Stimulated activated CD4-positive, alpha-beta T cell treated with anti-CD3 and anti-CD28 coated beads, Interleukin-15, amount 100 ng/mL, for 48 hours (primary cell): Measurements from ENCODE around the gene DIO3.

Experiments used
- DNase-seq, 2 donors: peaks; one replicate each; pipeline ENCODE4 v3.0.0-alpha.2; 2020; ENCODE audit warnings: low read depth in 2 of 2

Gene DIO3

DNA sequence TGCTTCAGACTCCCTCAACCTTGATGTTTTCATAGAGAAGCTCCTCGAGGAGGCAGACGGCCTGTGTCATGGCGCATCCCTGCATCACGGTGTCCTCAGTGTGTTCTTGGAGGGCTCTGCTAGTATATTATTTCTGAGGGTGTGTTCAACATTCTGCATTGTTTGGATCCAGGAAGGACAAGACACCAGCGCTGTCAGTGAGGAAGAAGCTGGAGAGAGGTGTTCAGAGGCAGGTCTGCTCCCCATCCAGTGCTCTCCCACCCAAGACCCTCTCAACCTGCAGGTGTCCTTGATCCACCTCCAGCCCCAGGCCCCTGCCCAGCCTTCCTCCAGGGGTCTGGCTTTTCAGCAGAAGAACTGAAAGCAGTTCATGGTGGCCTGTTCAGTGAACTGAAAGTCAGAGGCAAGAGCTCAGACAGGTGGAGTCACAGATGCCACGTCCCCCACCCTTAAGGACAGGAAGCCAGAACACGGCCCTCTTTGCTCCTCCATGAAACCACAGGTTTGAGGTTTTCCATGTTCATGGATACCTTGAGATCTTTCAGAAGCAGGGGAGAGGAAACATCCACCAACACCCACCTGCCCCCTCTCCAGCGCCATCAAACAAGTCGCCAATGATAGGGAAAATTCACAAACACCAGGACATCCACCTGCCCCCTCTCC, 37.4 kb downstream of the DIO3 start:
- no peak for DNase-seq

DNA sequence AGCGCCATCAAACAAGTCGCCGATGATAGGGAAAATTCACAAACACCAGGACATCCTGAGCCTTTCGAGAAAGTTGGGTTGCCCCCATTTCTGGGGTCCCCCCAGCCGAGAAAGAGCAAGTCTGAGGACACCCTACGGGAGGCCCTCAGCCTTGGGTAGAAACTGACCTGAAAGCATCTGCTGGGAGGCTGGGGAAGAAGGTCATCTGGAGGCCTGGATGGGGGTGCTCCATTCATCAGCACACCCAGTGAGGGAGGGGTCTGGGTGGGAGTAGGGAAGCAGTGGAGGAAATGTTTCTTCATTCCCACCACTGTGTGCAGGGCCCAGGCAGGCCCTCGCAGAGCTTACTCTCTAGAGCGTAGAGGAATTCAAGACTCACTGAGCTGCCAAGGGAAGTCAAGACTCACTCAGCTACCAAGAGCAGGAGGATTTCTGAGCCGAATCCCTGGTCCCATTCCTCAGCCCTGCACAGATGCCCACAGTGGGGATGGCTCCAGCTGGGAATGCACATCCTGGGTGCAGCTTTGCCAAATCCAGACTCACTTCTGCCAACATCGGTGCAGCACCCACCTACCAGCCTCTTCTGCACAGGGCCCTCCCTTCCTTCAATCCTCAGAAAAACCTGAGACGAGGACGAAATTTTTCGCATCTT, 38.1 kb downstream of the DIO3 start:
- DNase-seq, result no peak

DNA sequence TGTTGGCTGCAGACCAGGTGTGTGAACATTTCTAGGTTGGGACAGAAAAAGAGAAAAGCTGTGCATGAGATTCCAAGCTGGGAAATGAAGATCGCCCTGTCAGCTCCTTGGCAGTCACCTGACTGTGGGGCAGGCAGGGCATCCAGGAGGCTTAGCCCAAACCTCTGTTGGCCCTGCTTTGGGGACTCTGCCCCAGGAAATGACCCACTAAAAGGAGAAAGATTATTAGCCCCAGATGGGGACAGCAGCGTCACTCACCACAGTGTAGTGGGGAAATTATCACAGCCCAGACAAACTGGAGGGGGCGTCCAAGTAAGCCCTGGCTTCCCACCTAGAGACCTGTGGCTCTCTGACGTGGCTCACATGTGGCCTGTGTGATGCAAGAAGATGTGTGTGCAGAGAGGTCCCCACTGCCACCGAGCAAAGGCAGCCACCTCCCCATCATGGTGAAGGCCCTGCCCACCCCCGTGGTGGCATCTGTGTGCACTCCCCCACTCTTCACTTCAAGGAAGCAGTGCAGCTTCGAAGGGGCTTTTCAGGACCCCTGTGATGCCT, 39.1 kb downstream of the DIO3 start:
- DNase-seq, result no peak

DNA sequence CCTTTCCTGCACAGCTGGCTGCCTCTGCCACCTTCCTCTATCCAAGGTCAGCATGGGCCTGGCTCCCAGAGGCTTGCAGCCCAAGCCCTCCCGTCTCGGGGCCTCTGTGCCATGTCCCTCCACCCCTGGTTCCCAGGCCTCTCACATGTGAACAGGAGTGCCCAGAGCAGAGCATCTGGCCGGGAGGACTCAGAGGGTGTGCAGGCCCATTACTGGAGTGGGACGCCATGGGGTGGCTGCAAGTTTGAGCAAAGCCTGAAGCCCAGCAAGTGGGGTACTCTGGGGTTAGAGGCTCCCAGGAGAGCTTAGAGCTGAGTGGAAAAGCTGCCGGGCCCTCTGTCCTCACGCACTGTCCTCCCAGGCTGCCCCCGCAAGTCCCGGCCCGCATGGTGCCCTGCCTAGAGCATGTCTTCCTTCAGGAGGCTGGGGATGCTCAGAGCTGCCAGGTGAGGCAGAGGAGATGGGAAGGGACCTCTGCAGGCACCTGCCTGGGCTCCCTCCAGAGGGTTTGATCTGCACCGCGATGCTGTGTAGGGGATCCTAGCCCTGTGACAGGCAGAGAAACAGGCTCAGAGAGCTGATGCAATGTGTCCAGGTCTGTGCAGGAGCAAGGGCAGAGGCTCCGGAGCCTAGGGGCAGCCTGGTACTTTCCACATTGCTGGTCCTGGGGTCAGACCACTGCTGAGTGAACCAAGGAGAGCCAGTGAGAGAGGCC, 39.8 kb downstream of the DIO3 start:
- DNase-seq, result no peak

DNA sequence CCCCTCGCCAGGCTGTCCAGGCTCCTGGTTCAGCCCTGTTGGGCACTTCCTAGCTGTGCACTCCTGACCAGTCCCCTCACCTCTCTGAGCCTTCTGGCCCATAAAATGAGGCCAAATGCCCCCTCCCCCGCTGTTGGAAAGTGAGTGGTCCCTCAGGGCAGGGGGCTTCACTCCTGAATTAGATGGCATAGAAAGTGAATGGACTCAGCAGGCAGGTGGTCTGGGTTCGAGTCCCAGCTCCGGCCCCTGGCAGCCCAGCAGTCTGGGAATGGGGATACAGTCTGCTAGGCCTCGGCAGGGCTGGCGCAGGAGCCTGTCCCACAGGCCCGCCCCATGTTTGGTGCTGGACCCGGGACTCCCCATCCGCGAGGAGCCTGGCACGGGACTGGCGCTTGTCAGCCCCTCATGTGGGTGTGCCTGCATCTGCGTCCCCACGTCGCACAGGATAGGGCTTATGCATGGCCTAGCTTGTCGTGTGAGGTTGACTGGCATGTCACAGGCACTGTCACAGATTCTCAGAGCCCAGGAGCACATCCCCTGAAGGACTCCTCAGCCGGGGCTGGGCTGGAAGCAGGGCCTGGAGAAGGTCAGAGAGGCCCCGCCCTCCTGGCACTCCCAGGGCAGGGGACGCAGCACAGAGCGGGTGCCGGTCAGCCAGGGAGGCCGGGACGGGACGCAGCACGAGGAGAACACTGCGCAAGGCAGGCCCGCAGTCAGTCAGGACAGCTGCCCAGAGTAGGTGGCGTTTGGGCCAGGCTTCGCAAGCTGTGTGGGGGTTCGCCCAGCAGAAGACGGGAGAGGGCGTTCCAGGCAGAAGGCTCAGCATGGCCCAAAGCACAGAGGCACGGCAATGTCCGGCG, 40.5 kb downstream of the DIO3 start:
- DNase-seq, result no peak

DNA sequence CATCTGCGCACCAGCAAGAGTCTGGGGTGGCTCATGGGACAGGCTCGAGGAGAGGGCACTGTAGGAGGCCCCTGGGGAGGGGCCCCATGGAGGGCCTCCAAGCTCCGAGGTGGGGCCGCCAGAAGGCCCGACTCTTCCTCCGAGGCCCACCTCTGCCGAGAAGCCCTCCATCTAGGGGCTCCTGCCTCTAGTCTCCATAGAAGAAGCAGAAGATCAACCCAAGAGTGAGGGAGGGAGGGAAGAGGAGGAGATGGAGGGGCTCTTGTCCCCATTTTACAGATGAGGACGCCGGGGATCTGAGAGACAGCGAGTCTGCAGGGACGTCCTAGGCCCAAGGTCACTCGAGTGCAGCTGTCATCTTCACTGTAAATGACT, 41.2 kb downstream of the DIO3 start:
- DNase-seq, result no peak

DNA sequence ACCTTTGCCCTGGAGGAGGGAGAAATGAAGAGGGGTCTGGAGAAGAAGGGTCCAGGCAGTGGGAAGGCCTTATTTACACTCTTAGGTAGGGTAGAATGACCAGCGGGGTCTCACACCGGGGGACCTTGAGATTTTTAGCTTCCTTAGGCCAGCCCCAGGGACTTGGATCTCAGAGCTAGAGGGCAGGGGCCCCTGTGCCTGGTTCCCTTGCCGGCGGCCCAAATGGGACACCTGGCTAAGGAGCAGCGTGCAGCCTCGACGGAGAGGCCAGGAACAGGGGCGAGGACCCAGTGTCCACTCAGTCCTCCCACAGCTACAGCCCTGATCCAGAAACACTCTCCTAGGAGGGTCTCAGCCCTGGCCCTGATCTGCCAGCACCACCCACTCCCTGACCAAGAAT, 41.8 kb downstream of the DIO3 start:
- DNase-seq, result no peak

DNA sequence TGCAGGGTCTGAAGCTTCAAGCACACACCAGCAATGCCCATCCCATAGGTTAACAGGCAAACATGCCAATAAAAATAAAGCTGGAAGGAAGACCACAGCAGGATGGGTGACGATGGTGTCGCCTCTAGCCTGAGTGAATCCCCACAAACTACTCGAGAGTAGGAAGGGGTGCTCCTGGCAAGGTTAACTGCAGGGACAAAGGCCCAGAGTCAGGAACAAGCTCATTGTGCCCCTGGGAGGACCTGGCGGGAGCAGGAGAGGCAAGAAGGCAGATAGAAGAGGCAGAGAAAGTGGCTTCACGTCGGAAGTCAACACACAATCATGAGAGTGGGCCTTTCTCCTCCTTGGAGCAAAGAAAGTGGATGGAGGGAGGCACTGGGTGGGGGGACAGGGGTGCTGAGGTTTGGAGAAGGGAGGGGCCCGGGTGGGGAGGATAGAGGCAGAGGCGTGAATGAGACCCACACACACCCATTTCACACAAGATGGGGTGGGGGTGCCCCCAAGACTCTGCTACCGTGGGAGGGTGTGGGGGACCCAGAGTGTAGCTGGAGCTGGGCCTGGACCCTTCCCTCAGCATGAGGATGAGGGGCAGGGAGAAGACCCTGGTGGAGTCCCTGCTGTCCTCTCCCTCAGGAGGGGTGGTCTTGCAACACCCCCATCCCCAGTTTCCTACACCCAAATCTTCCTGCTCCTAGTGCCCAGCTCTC, 43.1 kb downstream of the DIO3 start:
- DNase-seq, result no peak

DNA sequence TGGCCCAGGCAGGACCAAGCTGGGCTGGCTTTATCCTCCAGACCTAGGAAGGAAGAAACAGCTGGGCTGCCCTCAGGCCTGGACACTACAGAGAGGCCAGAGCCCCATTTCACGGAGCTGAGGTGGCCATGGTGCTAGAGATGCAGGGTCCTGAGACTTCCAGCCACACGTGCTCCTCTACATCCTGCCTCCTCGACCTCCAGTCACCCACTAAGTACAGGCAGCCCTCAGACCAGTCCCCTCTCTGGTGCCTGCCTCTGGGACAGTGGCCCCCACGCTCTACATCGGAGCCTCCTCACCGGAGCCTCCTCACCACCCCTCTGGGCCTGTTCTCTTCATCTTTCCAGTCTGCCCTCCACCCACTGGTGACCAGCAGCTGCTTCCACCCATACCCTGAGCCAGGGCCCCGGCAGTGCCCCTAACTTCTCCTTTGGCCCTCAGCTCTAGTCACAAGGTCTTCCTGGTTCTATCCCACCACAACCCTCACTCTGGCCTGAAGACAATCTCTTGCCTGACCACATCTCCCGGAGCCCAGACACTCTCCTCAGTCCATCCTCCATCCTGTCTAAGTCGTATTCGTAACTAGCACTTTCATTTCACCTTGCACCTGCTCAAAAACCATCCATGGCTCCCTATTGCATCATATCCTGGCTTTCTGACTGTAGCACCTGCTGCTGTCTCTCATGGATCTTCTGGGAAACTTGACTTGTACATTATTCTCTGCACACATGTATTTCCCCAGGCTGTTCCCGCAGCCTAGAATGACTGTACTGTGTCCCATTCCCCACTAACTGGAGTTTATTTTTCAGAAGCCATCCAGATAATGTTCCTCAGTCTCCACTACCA, 43.9 kb downstream of the DIO3 start:
- DNase-seq, result no peak

DNA sequence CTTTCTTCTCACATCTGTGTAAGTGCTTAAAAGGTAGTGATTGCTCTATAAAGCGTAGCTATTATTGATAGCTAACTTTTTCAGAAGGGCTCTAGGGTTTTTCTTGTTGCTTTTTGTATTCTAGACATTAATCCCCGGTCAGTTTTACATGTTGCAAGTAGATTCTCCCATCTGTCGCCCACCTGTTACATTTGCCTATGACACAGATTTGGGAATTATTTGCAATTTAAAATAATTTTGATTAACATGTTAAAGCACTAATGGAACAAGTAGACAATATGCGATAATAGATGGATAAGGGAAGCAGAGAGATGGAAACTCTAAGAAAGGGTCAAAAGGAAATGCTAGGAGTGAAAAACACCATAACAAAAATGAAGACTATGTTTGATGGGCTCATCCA, 44.5 kb downstream of the DIO3 start:
- DNase-seq, result no peak
